Activated CD8-positive, alpha-beta T cell treated with anti-CD3 and anti-CD28 coated beads for 36 hours (primary cell): ENCODE results near the gene DNAJC25. TPM values are rescaled to one million over a fixed set of nuclear protein-coding genes. Genes with fewer than 3 reads are reported as not detected.

Experiments
- ATAC-seq: fragments of 200-7000 bp; cut with Tn5 transposase; one replicate; pipeline ENCODE4 v1.10.0; 2021; ENCODE audit warnings: mild to moderate bottlenecking, moderate library complexity
- CTCF ChIA-PET: fragments of 350-600 bp; sonication (Branson Sonifier 250); formaldehyde crosslinking; loops from one replicate; lab custom pipeline; 2021; ENCODE audit warnings: antibody characterized with exemption; lab: Charles Lee
- POLR2A ChIA-PET: fragments of 350-600 bp; sonication (Branson Sonifier 250); formaldehyde crosslinking; loops from one replicate; lab custom pipeline; 2021; ENCODE audit warnings: antibody characterized with exemption; lab: Charles Lee
- DNase-seq: peaks from one replicate; pipeline ENCODE4 v3.0.0-alpha.2; 2020
- H3K27ac Mint-ChIP-seq: one replicate; pipeline ENCODE4 v1.8.0; 2021; ENCODE audit warnings: mild to moderate bottlenecking, mixed read lengths
- H3K27me3 Mint-ChIP-seq: one replicate; pipeline ENCODE4 v1.8.0; 2021; ENCODE audit warnings: mixed read lengths
- H3K36me3 Mint-ChIP-seq: one replicate; pipeline ENCODE4 v1.8.0; 2021; ENCODE audit warnings: low read depth, mixed read lengths
- H3K4me1 Mint-ChIP-seq: one replicate; pipeline ENCODE4 v1.8.0; 2021; ENCODE audit warnings: low read depth, mixed read lengths
- H3K4me3 Mint-ChIP-seq: one replicate; pipeline ENCODE4 v1.8.0; 2021; ENCODE audit warnings: mild to moderate bottlenecking, moderate library complexity, mixed read lengths
- H3K9me3 Mint-ChIP-seq: one replicate; pipeline ENCODE4 v1.8.0; 2021; ENCODE audit warnings: mixed read lengths
- intact Hi-C: fragments of 100-400 bp; cut with micrococcal nuclease; formaldehyde crosslinking; loops from one replicate; pipeline ENCODE4 v1.10.0; 2022
- total RNA-seq, 2 experiments: library from RNA; stranded (reverse); gene quantifications; one replicate each; pipeline ENCODE4 v1.2.3, GENCODE V29; 2021
- TF ChIP-seq, protein P1 (sequence below): fragments of 200-600 bp; IDR thresholded peaks from one replicate; pipeline ENCODE4 v1.8.0; 2022; ENCODE audit warnings: antibody characterized with exemption, mild to moderate bottlenecking

The DNAJC25 gene
- total RNA-seq, 2 experiments from 2014 or later = 9.6 to 11.0 TPM

DNA sequence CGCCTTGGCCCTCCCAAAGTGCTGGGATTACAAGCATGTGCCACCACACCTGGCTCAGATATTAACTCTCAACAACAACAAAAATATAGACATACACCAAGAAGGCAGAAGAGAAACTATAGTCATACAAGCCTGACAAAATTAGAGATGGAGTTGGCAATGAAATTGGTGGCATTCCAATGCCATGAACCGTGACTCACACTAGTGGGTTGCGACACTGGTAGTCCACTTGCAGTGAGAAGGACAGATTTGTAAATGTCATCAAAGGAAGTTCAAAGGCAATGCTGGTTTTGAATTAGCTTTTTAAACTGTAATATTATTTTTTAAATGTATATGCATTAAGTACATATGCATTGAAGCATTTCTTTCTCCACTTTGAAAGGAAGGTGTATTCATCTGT is 8.5 kb upstream of the DNAJC25 start:
- ChIA-PET CTCF (no interaction called here), POLR2A (no interaction called here)
- no peak overlapping the region for H3K27ac Mint-ChIP-seq
- no peak overlapping the region for H3K4me3 Mint-ChIP-seq
- no peak for DNase-seq
- TF ChIP-seq, protein P1, sequence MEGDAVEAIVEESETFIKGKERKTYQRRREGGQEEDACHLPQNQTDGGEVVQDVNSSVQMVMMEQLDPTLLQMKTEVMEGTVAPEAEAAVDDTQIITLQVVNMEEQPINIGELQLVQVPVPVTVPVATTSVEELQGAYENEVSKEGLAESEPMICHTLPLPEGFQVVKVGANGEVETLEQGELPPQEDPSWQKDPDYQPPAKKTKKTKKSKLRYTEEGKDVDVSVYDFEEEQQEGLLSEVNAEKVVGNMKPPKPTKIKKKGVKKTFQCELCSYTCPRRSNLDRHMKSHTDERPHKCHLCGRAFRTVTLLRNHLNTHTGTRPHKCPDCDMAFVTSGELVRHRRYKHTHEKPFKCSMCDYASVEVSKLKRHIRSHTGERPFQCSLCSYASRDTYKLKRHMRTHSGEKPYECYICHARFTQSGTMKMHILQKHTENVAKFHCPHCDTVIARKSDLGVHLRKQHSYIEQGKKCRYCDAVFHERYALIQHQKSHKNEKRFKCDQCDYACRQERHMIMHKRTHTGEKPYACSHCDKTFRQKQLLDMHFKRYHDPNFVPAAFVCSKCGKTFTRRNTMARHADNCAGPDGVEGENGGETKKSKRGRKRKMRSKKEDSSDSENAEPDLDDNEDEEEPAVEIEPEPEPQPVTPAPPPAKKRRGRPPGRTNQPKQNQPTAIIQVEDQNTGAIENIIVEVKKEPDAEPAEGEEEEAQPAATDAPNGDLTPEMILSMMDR = no peak
- no peaks in the 10 kb centered on the region for H3K9me3 Mint-ChIP-seq
- H3K4me1 Mint-ChIP-seq = no peaks in the 10 kb centered on the region
- H3K36me3 Mint-ChIP-seq = no peaks in the 10 kb centered on the region
- intact Hi-C loops = no loop called here
- H3K27me3 Mint-ChIP-seq = peaks cover 6% of the 10 kb centered on the region
- no peak for ATAC-seq

DNA sequence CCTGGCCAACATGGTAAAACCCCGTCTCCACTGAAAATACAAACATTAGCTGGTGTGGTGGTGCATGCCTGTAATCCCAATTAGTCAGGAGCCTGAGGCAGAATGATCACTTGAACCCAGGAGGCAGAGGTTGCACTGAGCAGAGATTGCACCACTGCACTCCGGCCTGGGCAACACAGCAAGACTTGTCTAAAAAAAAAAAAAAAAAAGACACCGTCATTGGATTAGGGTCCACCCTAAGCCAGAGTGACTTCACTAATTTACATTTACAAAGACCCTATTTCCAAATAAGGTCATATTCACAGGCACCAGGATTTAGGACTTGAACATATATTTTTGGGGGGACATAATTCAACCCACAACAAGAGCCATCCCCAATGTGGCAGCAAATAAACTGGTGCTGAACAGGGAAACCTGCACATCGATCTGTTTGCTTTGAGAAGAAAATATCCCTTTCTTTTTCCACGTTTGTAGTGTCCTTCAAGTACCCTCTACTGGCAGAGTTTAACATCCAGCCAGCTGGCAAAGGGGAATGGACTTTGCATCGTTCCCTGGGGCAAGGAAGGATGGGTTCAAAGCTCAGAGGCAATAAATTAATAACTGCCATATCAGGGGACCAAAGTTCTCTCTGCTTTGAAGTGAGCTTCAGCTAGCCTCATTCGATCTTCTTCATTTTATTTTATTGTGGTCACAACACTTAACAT is 3.7 kb upstream of the DNAJC25 start:
- TF ChIP-seq, protein P1 = no peak
- CTCF ChIA-PET = interaction anchor here (1.2 kb wide), 1 partner anchor 37 kb away, joined by 3 read pairs; no protein-coding TSS in a partner anchor
- Mint-ChIP-seq H3K36me3 (peaks cover 9% of the 10 kb centered on the region), H3K4me3 (no peak overlapping the region), H3K9me3 (no peaks in the 10 kb centered on the region), H3K4me1 (peaks cover 2% of the 10 kb centered on the region), H3K27me3 (peaks cover 3% of the 10 kb centered on the region), H3K27ac (no peak overlapping the region)
- ATAC-seq (no peak), DNase-seq (no peak)
- intact Hi-C loops = loop anchor here (5.0 kb wide), 1 partner anchor 35 kb away; the partner anchor contains the start of gene GNG10
- POLR2A ChIA-PET = no interaction called here

DNA sequence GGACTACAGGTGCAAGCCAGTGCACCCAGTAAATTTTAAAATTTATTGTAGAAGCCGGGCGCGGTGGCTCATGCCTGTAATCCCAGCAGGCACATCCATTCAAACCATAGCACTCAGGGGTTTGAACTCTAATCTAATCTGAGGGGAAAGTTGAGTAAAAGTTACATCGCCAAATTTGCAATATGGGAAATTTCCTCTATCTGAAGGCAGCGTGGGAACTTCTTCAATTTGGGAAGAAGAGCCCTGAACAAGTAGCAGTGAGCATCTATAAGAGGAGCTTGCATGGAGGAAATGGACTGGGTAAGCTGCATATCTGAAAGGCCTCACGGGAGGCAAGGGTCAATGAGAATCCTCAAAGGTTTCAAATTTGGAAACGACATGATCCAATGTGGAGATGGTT is 2.7 kb upstream of the DNAJC25 start:
- Mint-ChIP-seq H3K4me1 (peaks cover 11% of the 10 kb centered on the region), H3K36me3 (peaks cover 19% of the 10 kb centered on the region), H3K27ac (no peak overlapping the region), H3K27me3 (no peaks in the 10 kb centered on the region), H3K4me3 (no peak overlapping the region), H3K9me3 (no peaks in the 10 kb centered on the region)
- ChIA-PET CTCF (interaction anchor here (0.9 kb wide), 1 partner anchor 30 kb away, joined by 3 read pairs; no protein-coding TSS in a partner anchor), POLR2A (no interaction called here)
- intact Hi-C loops = loop anchor here (5.0 kb wide), 1 partner anchor 34 kb away; the partner anchor contains the start of gene GNG10
- DNase-seq = no peak
- ATAC-seq = no peak
- TF ChIP-seq, protein P1 = no peak

DNA sequence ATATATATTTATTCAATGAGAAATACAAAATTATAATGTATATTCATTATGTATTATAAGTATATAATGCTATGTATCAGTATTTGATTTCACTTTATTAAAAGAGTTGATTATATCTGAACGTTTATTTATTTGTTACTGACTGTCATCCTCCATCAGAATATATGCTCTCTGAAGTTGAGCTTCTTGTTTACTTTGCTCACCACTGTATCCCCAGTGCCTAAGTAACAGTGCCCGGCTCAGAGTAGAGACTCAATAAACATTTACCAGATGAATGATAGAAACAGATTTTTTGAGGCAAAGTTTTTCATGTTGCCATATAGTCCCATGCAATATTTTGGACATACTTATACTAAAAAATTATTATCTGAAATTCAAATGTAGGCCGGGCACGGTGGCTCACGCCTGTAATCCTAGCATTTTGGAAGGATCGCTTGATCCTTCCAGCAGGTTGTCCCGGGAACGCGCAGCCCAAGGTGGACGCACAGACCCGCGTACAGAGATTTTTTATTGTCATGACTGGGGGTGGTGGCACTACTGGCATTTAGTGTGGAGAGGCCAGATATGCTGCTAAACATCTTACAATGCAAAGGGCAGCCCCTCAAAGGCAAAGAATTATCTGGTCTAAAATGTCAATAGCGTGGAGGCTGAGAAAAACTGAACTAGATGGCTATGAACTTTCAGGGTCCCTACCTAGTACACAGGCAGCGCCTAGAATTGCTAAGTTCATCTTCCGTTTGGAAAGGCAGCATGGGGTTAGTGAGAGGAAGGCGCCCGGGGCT is 761 bp upstream of the DNAJC25 start:
- Mint-ChIP-seq H3K27me3 (no peaks in the 10 kb centered on the region), H3K36me3 (peaks cover 37% of the 10 kb centered on the region), H3K9me3 (no peaks in the 10 kb centered on the region), H3K4me3 (peak overlapping the region; percentile 89), H3K4me1 (peaks cover 31% of the 10 kb centered on the region), H3K27ac (peak overlapping the region; percentile 85)
- ChIA-PET POLR2A (interaction anchor here (1.2 to 1.3 kb wide), 2 partner anchors 24 to 32 kb away, joined by 3 read pairs; no protein-coding TSS in a partner anchor), CTCF (interaction anchor here (1.3 kb wide), 1 partner anchor 9 kb away, joined by 5 read pairs; no protein-coding TSS in a partner anchor)
- DNase-seq (peak; percentile 4), ATAC-seq (peak; percentile 48)
- TF ChIP-seq, protein P1 = no peak
- intact Hi-C loops = no loop called here
